HFFc6 (cell line): ENCODE measurements around the gene NPTN. TPM values are rescaled to one million over a fixed set of nuclear protein-coding genes. Genes with fewer than 3 reads are reported as not detected.

Experiments
- DNase-seq: peaks from one replicate; pipeline ENCODE4 v3.0.0-alpha.2; 2018
- H3K27ac Mint-ChIP-seq: 2 replicates; pipeline ENCODE4 v1.8.0; 2020; ENCODE audit warnings: mild to moderate bottlenecking, mixed read lengths
- H3K27me3 Mint-ChIP-seq: 2 replicates; pipeline ENCODE4 v1.8.0; 2021; ENCODE audit warnings: mild to moderate bottlenecking, moderate library complexity, mixed read lengths; ENCODE audit not compliant: insufficient read depth
- H3K36me3 Mint-ChIP-seq: 2 replicates; pipeline ENCODE4 v1.8.0; 2021; ENCODE audit warnings: low read depth, mixed read lengths
- H3K4me1 Mint-ChIP-seq: 2 replicates; pipeline ENCODE4 v1.8.0; 2020; ENCODE audit warnings: low read depth, mixed read lengths
- H3K4me3 Mint-ChIP-seq: 2 replicates; pipeline ENCODE4 v1.8.0; 2020; ENCODE audit warnings: mild to moderate bottlenecking, moderate library complexity, mixed read lengths
- H3K9me3 Mint-ChIP-seq: 2 replicates; pipeline ENCODE4 v1.8.0; 2020; ENCODE audit warnings: mild to moderate bottlenecking, mixed read lengths
- CTCF ChIP-seq: fragments of 200-600 bp; sonication (generic); IDR thresholded peaks from 2 replicates; pipeline ENCODE4 v1.5.0; 2021; ENCODE audit warnings: antibody characterized with exemption, mild to moderate bottlenecking
- total RNA-seq, 6 experiments: library from RNA; stranded (reverse); fragmentation: NEBNext Ultra II Directional; extraction: Animal tissue kit (Norgen Biotek cat#: 25700); gene quantifications; 2 replicates in 1 of 6; 3 replicates in 5 of 6; pipeline ENCODE4 v1.2.3, GENCODE V29; 2021

The NPTN gene
- total RNA-seq, 6 experiments from 2014 or later, result 183 to 215 (median 204) TPM

- no peak overlapping the region for H3K4me3 Mint-ChIP-seq
- H3K36me3 Mint-ChIP-seq, result peaks cover 13% of the 10 kb centered on the region
- no peaks in the 10 kb centered on the region for H3K27me3 Mint-ChIP-seq
- H3K9me3 Mint-ChIP-seq, result no peaks in the 10 kb centered on the region
- TF ChIP-seq CTCF, result no peak
- peaks cover 53% of the 10 kb centered on the region for H3K4me1 Mint-ChIP-seq
- H3K27ac Mint-ChIP-seq, result no peak overlapping the region
- no peak for DNase-seq
These were observed 39.1 kb downstream of the NPTN start for GRCh38 chr15:73594109-73594508.

GRCh38 chr15:73593304-73594074 is 39.7 kb downstream of the NPTN start:
- Mint-ChIP-seq H3K9me3 (no peaks in the 10 kb centered on the region), H3K27ac (peak overlapping the region; percentile 10; the same call in 1 of the 2 replicates), H3K36me3 (peaks cover 16% of the 10 kb centered on the region), H3K4me3 (no peak overlapping the region), H3K4me1 (peaks cover 47% of the 10 kb centered on the region), H3K27me3 (no peaks in the 10 kb centered on the region; the same call in 1 of the 2 replicates)
- no peak for TF ChIP-seq CTCF
- DNase-seq, result no peak

- H3K4me3 Mint-ChIP-seq, result no peak overlapping the region
- no peak for DNase-seq
- no peak overlapping the region for H3K27ac Mint-ChIP-seq
- TF ChIP-seq CTCF, result no peak
- no peaks in the 10 kb centered on the region; the same call in 1 of the 2 replicates for H3K27me3 Mint-ChIP-seq
- H3K36me3 Mint-ChIP-seq, result peaks cover 30% of the 10 kb centered on the region
- H3K4me1 Mint-ChIP-seq, result peaks cover 29% of the 10 kb centered on the region
- H3K9me3 Mint-ChIP-seq, result no peaks in the 10 kb centered on the region
These were observed 42.9 kb downstream of the NPTN start for GRCh38 chr15:73590263-73590662.

- no peaks in the 10 kb centered on the region; the same call in 1 of the 2 replicates for H3K27me3 Mint-ChIP-seq
- TF ChIP-seq CTCF, result no peak
- no peak for DNase-seq
- H3K27ac Mint-ChIP-seq, result no peak overlapping the region
- peaks cover 34% of the 10 kb centered on the region for H3K36me3 Mint-ChIP-seq
- peaks cover 29% of the 10 kb centered on the region for H3K4me1 Mint-ChIP-seq
- H3K4me3 Mint-ChIP-seq, result no peak overlapping the region
- H3K9me3 Mint-ChIP-seq, result no peaks in the 10 kb centered on the region
These were observed 43.4 kb downstream of the NPTN start for GRCh38 chr15:73589766-73590165.

GRCh38 chr15:73585871-73586654 is 47.1 kb downstream of the NPTN start:
- no peak for DNase-seq
- Mint-ChIP-seq H3K4me1 (peaks cover 13% of the 10 kb centered on the region), H3K27ac (no peak overlapping the region), H3K4me3 (no peak overlapping the region), H3K36me3 (peaks cover 42% of the 10 kb centered on the region), H3K9me3 (no peaks in the 10 kb centered on the region), H3K27me3 (peaks cover 3% of the 10 kb centered on the region)
- no peak for TF ChIP-seq CTCF
